C4-2B (cell line): Measurements from ENCODE around the gene PARP11.

Experiments
- CTCF ChIP-seq: fragments of 450-650 bp; conservative IDR thresholded peaks from 2 replicates; pipeline ENCODE4 v1.5.1; 2017; ENCODE audit warnings: mild to moderate bottlenecking
- ZFX ChIP-seq: fragments of 450-650 bp; IDR thresholded peaks from 2 replicates; pipeline ENCODE4 v1.6.1; 2017

DNA sequence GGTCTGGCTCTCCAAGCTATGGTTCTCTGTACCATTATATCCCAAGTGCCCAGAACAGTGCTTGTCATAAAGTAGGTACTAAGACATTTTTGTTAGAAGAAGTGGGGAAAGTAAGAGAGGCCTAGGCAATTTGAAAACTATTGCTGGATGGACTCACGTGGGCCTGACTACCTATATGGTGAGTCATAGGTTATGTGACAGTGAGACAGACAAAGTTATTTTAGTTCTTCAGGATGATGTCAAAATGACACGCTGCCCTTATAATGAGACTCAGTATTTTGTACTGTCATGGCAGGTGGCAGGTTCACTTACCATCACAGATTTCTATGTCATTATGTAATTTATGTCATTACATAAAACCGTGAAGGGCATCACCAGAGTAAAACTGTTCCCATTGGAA is 53.1 kb downstream of the PARP11 start:
- TF ChIP-seq CTCF (no peak), ZFX (no peak)
